Neutrophil (primary cell): ENCODE results near the gene SAMD11.

Experiments used
- H3K27ac ChIP-seq: fragments of 200-600 bp; sonication (generic); 2 replicates; pipeline ENCODE4 v1.5.1; 2016; ENCODE audit warnings: mild to moderate bottlenecking, moderate library complexity
- H3K27me3 ChIP-seq: fragments of 200-600 bp; sonication (generic); 2 replicates; pipeline ENCODE4 v1.6.0; 2016; ENCODE audit warnings: mild to moderate bottlenecking
- H3K36me3 ChIP-seq: fragments of 200-600 bp; sonication (generic); 2 replicates; pipeline ENCODE4 v1.5.1; 2017
- H3K4me1 ChIP-seq, 2 experiments: fragments of 200-600 bp in 1 of 2; sonication (generic) in 1 of 2; 1 replicate in 1 of 2; 2 replicates in 1 of 2; pipeline versions ENCODE4 v1.5.1 to v1.6.1; 2013 to 2016; ENCODE audit warnings: low read depth in 1 of 2, low read length in 1 of 2, mild to moderate bottlenecking in 1 of 2, moderate library complexity in 1 of 2; ENCODE audit not compliant: control insufficient read depth in 1 of 2, insufficient read depth in 1 of 2
- H3K4me3 ChIP-seq, 2 experiments: fragments of 200-600 bp in 1 of 2; sonication (generic) in 1 of 2; 1 replicate in 1 of 2; 2 replicates in 1 of 2; pipeline ENCODE4 v1.5.1; 2013 to 2016; ENCODE audit warnings: low read depth in 1 of 2, low read length in 1 of 2, mild to moderate bottlenecking in 1 of 2, moderate library complexity in 1 of 2
- H3K9me3 ChIP-seq: fragments of 200-600 bp; sonication (generic); 2 replicates; pipeline ENCODE4 v1.5.1; 2016
- TF ChIP-seq, protein P1 (sequence below): fragments of 200-600 bp; sonication (generic); IDR thresholded peaks from 2 replicates; pipeline ENCODE4 v1.5.1; 2016; ENCODE audit warnings: antibody characterized with exemption

Gene SAMD11

GRCh38 chr1:941015-941587, 17.4 kb downstream of the SAMD11 start:
- peaks cover 21% of the 10 kb centered on the region for H3K36me3 ChIP-seq
- TF ChIP-seq, protein P1, sequence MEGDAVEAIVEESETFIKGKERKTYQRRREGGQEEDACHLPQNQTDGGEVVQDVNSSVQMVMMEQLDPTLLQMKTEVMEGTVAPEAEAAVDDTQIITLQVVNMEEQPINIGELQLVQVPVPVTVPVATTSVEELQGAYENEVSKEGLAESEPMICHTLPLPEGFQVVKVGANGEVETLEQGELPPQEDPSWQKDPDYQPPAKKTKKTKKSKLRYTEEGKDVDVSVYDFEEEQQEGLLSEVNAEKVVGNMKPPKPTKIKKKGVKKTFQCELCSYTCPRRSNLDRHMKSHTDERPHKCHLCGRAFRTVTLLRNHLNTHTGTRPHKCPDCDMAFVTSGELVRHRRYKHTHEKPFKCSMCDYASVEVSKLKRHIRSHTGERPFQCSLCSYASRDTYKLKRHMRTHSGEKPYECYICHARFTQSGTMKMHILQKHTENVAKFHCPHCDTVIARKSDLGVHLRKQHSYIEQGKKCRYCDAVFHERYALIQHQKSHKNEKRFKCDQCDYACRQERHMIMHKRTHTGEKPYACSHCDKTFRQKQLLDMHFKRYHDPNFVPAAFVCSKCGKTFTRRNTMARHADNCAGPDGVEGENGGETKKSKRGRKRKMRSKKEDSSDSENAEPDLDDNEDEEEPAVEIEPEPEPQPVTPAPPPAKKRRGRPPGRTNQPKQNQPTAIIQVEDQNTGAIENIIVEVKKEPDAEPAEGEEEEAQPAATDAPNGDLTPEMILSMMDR: no peak
- H3K27ac ChIP-seq: no peak overlapping the region
- no peaks in the 10 kb centered on the region for H3K9me3 ChIP-seq
- H3K27me3 ChIP-seq: peaks cover 80% of the 10 kb centered on the region
- no peak overlapping the region for H3K4me3 ChIP-seq
- peaks cover 0 to 23% of the 10 kb centered on the region in 2 experiments for H3K4me1 ChIP-seq

DNA sequence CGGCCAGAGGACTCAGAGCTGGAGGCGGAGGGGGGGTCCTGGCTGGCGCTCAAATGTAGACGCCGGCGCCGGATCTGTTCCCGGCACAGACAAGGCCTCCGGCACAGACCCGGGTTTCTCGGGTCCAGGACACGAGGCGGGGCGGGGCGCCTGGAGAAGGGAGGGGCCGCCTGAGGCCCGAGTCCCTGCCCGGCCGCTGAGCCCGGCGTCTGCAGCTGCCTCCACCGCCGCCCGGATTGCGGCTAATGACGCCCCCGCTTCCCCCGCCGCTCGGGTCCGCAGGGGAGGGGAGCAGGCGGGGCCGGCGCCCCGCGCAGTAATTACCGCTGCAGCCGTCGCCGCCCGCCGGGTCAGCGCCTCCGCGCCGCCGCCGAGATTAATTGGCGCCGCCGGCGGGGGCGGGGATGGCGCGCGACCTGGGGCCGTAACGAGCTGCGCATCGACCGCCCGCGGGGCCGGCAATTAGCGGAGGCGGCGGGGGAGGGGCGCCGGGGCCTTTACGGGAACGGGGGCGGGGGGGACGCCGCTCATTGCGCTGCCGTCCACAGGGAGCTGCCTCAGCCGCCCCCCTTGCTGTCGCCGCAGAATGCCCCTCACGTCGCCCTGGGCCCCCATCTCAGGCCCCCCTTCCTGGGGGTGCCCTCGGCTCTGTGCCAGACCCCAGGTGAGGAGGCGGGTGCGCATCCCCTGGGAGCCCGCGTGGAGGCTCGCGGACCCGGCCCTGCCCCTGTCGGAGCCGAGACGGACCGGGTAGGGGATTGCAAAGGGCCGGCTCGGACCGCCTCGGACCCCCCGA, 18.1 kb downstream of the SAMD11 start:
- H3K27me3 ChIP-seq: peaks cover 73% of the 10 kb centered on the region

GRCh38 chr1:942411-942821, 18.7 kb downstream of the SAMD11 start:
- Histone ChIP-seq H3K9me3 (no peaks in the 10 kb centered on the region), H3K4me3 (no peak overlapping the region), H3K27ac (no peak overlapping the region), H3K4me1 (peaks cover 0 to 23% of the 10 kb centered on the region in 2 experiments), H3K27me3 (peaks cover 66% of the 10 kb centered on the region), H3K36me3 (peaks cover 34% of the 10 kb centered on the region)
- TF ChIP-seq, protein P1: no peak

More for the DNA sequence above, 18.1 kb downstream of the SAMD11 start:
- Histone ChIP-seq H3K4me3 (no peak overlapping the region), H3K36me3 (peaks cover 28% of the 10 kb centered on the region), H3K27ac (no peak overlapping the region), H3K4me1 (peaks cover 0 to 23% of the 10 kb centered on the region in 2 experiments), H3K9me3 (no peaks in the 10 kb centered on the region)
- TF ChIP-seq, protein P1: no peak

DNA sequence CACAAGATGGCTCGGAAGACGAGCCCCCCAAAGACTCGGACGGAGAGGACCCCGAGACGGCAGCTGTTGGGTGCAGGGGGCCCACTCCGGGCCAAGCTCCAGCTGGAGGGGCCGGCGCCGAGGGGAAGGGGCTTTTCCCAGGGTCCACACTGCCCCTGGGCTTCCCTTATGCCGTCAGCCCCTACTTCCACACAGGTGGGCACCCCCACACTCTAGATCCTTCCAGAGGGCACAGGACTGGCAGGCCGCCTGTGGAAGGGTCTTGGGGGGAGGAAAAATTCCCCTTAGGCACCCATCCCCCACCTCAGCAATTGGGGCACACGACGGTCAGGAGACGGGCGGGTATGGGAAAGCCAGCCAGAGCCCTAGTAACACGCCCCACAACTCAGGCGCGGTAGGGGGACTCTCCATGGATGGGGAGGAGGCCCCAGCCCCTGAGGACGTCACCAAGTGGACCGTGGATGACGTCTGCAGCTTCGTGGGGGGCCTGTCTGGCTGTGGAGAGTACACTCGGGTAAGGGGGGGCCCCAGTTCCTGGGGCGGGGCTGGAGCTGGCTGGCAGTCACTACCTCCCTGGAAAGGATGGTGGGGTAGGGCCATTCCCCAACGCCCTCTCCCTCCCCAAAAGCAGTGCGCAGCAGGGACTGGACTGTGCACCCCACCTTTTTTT, 19.3 kb downstream of the SAMD11 start:
- TF ChIP-seq, protein P1: no peak
- Histone ChIP-seq H3K27me3 (peaks cover 61% of the 10 kb centered on the region), H3K27ac (no peak overlapping the region), H3K4me3 (no peak overlapping the region), H3K9me3 (no peaks in the 10 kb centered on the region), H3K36me3 (peaks cover 40% of the 10 kb centered on the region), H3K4me1 (peaks cover 0 to 23% of the 10 kb centered on the region in 2 experiments)

DNA sequence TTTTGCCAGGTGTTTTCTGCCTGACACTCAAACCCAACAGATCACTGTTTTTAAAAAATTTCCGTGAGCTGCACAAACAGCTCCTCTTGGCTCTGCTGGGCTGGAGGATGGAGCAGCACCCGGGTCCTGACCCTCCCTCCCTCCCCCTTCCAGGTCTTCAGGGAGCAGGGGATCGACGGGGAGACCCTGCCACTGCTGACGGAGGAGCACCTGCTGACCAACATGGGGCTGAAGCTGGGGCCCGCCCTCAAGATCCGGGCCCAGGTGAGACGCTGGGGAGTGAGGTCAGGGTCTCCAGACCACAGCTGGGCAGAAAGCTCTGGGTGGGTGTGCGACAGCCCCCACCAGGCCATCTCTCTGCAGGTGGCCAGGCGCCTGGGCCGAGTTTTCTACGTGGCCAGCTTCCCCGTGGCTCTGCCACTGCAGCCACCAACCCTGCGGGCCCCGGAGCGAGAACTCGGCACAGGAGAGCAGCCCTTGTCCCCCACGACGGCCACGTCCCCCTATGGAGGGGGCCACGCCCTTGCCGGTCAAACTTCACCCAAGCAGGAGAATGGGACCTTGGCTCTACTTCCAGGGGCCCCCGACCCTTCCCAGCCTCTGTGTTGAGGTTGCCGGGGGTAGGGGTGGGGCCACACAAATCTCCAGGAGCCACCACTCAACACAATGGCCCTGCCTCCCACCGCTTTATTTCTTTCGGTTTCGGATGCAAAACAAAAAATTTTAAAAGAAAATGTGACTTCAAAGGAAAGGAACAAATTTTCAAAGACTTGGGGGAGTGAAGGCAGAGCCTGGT, 20.0 kb downstream of the SAMD11 start:
- H3K4me3 ChIP-seq: no peak overlapping the region
- H3K4me1 ChIP-seq: peaks cover 0 to 23% of the 10 kb centered on the region in 2 experiments
- peaks cover 53% of the 10 kb centered on the region for H3K27me3 ChIP-seq
- H3K9me3 ChIP-seq: no peaks in the 10 kb centered on the region
- H3K27ac ChIP-seq: no peak overlapping the region
- TF ChIP-seq, protein P1: no peak
- peaks cover 47% of the 10 kb centered on the region for H3K36me3 ChIP-seq
